ENCODE measurements around the gene ANO10.

DNA sequence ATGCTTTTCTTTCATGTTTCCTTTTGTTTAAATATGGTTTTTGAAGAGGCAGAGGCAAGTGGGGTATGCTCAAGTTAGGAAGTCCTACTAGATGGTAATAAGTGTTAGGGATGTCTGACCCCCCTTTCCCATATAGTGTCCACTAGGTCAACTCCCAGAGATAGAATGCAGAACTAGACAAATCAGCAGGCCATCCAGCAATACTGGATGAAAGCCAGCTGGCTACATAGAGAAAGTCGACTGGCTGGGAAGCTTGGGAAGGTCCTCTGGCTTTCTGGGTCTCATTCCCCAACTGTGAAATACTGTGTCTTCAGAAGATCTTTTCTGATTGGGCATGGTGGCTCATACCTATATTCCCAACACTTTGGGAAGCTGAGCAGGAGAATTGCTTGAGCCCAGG lies 221.6 kb downstream of the ANO10 start:
- TF ChIP-seq CTCF (IDR thresholded peaks at IDR 0.05) (no peak), POLR2AphosphoS5 (IDR thresholded peaks at IDR 0.05; ENCODE audit: low read depth, low read length) (no peak), TCF7L2 (IDR thresholded peaks at IDR 0.05; ENCODE audit: low read depth, low read length) (no peak), REST (IDR thresholded peaks at IDR 0.05; ENCODE audit: insufficient read depth in 1 of 2, low read depth in 2 of 2, low read length in 1 of 2) (no peak), SIN3A (IDR thresholded peaks at IDR 0.05; ENCODE audit: borderline replicate concordance, insufficient read depth, low read depth, low read length) (no peak)

Data from Panc1 (cell line).